DOHH2 (cell line): ENCODE results near the gene NFIB.

Experiments used
- H3F3A ChIP-seq: fragments of 200-600 bp; sonication (generic), shearing (Covaris generic); 2 replicates; pipeline ENCODE4 v1.6.0; 2016; ENCODE audit warnings: antibody characterized with exemption, mild to moderate bottlenecking; ENCODE audit not compliant: control insufficient read depth, insufficient read depth
- H3K27ac ChIP-seq: fragments of 200-600 bp; sonication (generic); 2 replicates; pipeline ENCODE4 v1.5.1; 2014; ENCODE audit warnings: low read depth, mild to moderate bottlenecking, low read length, moderate library complexity
- H3K27me3 ChIP-seq: fragments of 200-600 bp; sonication (generic); 2 replicates; pipeline ENCODE4 v1.6.1; 2014; ENCODE audit warnings: mild to moderate bottlenecking, low read length, mixed read lengths; ENCODE audit not compliant: control insufficient read depth
- H3K36me3 ChIP-seq: fragments of 200-600 bp; sonication (generic); 2 replicates; pipeline ENCODE4 v1.6.1; 2014; ENCODE audit warnings: mild to moderate bottlenecking, low read length, moderate library complexity, mixed read lengths; ENCODE audit not compliant: control insufficient read depth
- H3K4me1 ChIP-seq: fragments of 200-600 bp; sonication (generic); 2 replicates; pipeline ENCODE4 v1.6.1; 2014; ENCODE audit warnings: mild to moderate bottlenecking, low read length, mixed read lengths; ENCODE audit not compliant: control insufficient read depth
- H3K4me2 ChIP-seq: fragments of 200-600 bp; sonication (generic); 2 replicates; pipeline ENCODE4 v1.6.0; 2014; ENCODE audit warnings: mild to moderate bottlenecking, low read length, moderate library complexity
- H3K4me3 ChIP-seq: fragments of 200-600 bp; sonication (generic); 2 replicates; pipeline ENCODE4 v1.5.1; 2014; ENCODE audit warnings: mild to moderate bottlenecking, low read length, mixed read lengths
- H3K79me2 ChIP-seq: fragments of 200-600 bp; sonication (generic); 2 replicates; pipeline ENCODE4 v1.6.1; 2014; ENCODE audit warnings: mild to moderate bottlenecking, low read length, mixed read lengths; ENCODE audit not compliant: control insufficient read depth
- H3K9me2 ChIP-seq: fragments of 200-600 bp; sonication (generic); replicated peaks from 2 replicates; pipeline ENCODE4 v1.6.1; 2014; ENCODE audit warnings: mild to moderate bottlenecking, low read length, mixed read lengths; ENCODE audit not compliant: control insufficient read depth
- H3K9me3 ChIP-seq: fragments of 200-600 bp; sonication (generic); 2 replicates; pipeline ENCODE4 v1.6.1; 2014; ENCODE audit warnings: antibody characterized with exemption, low read length, mixed read lengths; ENCODE audit not compliant: control insufficient read depth, insufficient read depth
- H4K20me1 ChIP-seq: fragments of 200-600 bp; sonication (generic); 2 replicates; pipeline ENCODE4 v1.6.0; 2014; ENCODE audit warnings: low read depth, mild to moderate bottlenecking, antibody characterized with exemption, low read length, moderate library complexity; ENCODE audit not compliant: control insufficient read depth, insufficient read depth
- EZH2phosphoT487 ChIP-seq: fragments of 200-600 bp; sonication (generic); IDR thresholded peaks from 2 replicates; pipeline ENCODE4 v1.6.1; 2017; ENCODE audit warnings: borderline replicate concordance, mild to moderate bottlenecking, antibody characterized with exemption, low read length, moderate library complexity, mixed read lengths
- TF ChIP-seq, protein P1 (sequence below): fragments of 200-600 bp; sonication (generic); IDR thresholded peaks from one replicate; pipeline ENCODE4 v1.5.1; 2014; ENCODE audit warnings: antibody characterized with exemption, mild to moderate bottlenecking, low read depth, low read length; ENCODE audit not compliant: poor library complexity, severe bottlenecking

The NFIB gene

DNA sequence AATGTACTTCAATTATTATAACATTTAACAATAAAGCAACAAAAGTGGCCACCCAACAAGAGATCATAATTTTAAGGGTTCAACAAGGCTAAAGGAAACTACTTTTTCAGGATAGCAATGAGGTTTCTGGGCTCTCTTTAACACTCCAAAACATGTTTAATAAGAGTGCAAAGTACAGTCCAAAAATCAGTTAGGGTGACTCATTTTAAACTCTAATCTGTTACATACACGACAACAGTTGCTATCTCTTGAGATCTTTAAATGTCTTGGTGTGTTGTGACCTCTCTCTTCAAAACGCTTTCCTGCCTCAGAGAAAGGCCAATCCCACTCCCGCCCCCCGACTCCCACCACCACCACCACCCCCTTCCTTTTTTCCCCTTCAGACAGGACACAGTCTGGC, 11.5 kb downstream of the NFIB start:
- Histone ChIP-seq H3K36me3 (peaks cover 3% of the 10 kb centered on the region; the same call in 1 of the 2 replicates), H3K4me3 (no peak overlapping the region), H3K79me2 (no peaks in the 10 kb centered on the region), H3K4me1 (no peaks in the 10 kb centered on the region), H3K27me3 (no peaks in the 10 kb centered on the region), H3K9me3 (no peaks in the 10 kb centered on the region), H3K9me2 (no peaks in the 10 kb centered on the region), H3K27ac (no peak overlapping the region), H3K4me2 (no peak overlapping the region), H4K20me1 (no peaks in the 10 kb centered on the region), H3F3A (no peaks in the 10 kb centered on the region)
- TF ChIP-seq, protein P1, sequence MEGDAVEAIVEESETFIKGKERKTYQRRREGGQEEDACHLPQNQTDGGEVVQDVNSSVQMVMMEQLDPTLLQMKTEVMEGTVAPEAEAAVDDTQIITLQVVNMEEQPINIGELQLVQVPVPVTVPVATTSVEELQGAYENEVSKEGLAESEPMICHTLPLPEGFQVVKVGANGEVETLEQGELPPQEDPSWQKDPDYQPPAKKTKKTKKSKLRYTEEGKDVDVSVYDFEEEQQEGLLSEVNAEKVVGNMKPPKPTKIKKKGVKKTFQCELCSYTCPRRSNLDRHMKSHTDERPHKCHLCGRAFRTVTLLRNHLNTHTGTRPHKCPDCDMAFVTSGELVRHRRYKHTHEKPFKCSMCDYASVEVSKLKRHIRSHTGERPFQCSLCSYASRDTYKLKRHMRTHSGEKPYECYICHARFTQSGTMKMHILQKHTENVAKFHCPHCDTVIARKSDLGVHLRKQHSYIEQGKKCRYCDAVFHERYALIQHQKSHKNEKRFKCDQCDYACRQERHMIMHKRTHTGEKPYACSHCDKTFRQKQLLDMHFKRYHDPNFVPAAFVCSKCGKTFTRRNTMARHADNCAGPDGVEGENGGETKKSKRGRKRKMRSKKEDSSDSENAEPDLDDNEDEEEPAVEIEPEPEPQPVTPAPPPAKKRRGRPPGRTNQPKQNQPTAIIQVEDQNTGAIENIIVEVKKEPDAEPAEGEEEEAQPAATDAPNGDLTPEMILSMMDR: no peak
- TF ChIP-seq EZH2phosphoT487: no peak

DNA sequence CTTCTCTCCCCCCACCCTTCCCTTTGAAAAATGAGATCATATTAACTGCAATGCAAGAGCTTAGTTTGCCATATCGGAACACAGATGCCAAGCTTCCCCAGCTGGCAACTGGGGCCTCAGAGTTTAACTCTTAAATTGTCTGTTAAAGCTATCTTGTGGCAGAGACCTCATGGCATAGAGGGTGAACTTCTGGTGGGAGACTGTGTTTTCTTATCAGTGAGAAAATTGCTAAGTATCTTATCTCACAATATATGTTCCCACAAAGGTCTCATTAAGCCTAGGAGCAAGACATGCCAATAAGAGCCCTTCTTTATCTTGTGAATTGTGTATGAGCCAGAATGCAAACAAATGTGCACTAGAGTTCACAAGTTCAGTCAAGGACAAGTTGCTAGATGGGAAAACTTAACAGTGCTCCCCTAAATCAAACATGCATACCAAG, 12.3 kb downstream of the NFIB start:
- no peak overlapping the region for H3K4me2 ChIP-seq

DNA sequence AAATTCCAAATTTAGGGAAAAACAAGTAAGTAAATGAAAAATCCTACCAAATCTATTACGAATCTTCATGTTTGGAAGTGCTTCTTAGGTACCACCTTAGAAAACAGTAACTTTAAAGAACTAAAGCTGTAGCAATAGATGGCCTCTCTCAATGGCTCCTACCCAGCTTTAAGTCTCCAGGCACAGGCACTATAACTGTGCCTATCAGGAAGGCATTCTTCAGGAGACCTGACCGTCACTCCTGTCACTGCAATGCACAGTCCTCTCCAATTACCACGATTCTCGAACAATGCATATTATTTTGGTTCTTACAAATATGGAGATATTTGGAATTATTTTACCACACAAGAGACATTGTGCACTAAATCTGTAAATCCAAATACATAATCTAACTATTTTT, 12.9 kb downstream of the NFIB start:
- no peak for TF ChIP-seq EZH2phosphoT487
- TF ChIP-seq, protein P1: no peak
- Histone ChIP-seq H3K9me2 (no peaks in the 10 kb centered on the region), H3K79me2 (no peaks in the 10 kb centered on the region), H3K4me3 (no peak overlapping the region), H4K20me1 (no peaks in the 10 kb centered on the region), H3F3A (no peaks in the 10 kb centered on the region), H3K4me2 (no peak overlapping the region), H3K36me3 (no peaks in the 10 kb centered on the region), H3K27ac (no peak overlapping the region), H3K27me3 (no peaks in the 10 kb centered on the region), H3K9me3 (no peaks in the 10 kb centered on the region), H3K4me1 (no peaks in the 10 kb centered on the region)

More for the DNA sequence above, 12.3 kb downstream of the NFIB start:
- H3K9me2 ChIP-seq: no peaks in the 10 kb centered on the region
- no peaks in the 10 kb centered on the region for H3K9me3 ChIP-seq
- no peaks in the 10 kb centered on the region for H3K79me2 ChIP-seq
- no peak overlapping the region for H3K4me3 ChIP-seq
- H3K36me3 ChIP-seq: peaks cover under 1% of the 10 kb centered on the region; the same call in 1 of the 2 replicates
- no peak overlapping the region for H3K27ac ChIP-seq
- H3K4me1 ChIP-seq: no peaks in the 10 kb centered on the region
- no peaks in the 10 kb centered on the region for H3K27me3 ChIP-seq
- H3F3A ChIP-seq: no peaks in the 10 kb centered on the region
- no peak for TF ChIP-seq EZH2phosphoT487
- TF ChIP-seq, protein P1: no peak
- H4K20me1 ChIP-seq: no peaks in the 10 kb centered on the region
